GM12892 (cell line): ENCODE measurements around the gene LATS2.

ENCODE experiments used
- POLR2A ChIP-seq: IDR thresholded peaks from 2 replicates; pipeline ENCODE4 v1.6.1; 2011; ENCODE audit warnings: low read depth, low read length, control low read depth
- TAF1 ChIP-seq: IDR thresholded peaks from 2 replicates; pipeline ENCODE4 v1.6.1; 2011; ENCODE audit warnings: low read depth, mild to moderate bottlenecking, control low read depth, low read length, borderline replicate concordance

DNA sequence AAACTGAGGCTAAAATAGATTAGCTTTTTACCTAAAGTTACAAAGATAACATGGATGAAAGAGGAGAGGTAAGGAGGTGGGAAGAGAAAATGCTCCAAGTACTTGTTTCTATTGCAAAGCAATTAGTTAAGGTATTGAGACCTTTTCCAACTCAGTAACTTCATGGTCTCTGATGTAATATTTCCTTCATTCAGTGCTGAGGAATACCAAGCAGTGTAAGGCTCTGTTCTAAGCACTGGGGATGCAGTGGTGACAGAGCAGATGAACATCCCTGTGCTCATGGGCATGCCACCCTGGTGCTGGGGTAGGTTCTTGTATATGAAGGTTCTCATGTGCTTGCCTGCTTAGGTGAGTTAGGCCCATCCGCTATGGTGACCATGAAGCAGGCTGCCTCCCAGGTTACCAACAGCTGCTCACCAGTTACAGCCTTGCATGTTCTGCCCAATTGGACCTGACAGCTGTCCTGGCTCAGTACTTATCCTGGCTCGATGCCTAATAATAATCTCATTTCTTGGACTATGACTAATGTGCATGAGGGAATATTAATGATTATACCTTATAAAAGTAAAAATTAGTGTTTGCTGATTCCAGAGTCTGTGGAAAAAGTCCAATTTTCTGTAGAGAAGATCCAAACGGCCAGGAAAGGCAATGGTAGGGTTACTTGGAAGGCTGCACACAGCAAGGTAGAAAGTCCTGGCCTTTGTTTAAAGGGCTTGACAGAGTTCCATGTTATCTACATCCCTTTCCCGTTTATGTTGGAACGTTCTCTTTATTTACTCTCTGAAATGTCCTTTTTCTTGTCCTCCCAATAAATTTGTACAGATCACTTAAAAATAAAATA is 48.3 kb downstream of the LATS2 start:
- TF ChIP-seq POLR2A, result no peak
- no peak for TF ChIP-seq TAF1
